Psoas muscle (tissue), 8 donors: Measurements from ENCODE around the gene CNPY1. TPM values are rescaled to one million over a fixed set of nuclear protein-coding genes. Genes with fewer than 3 reads are reported as not detected.

ENCODE experiments used
- ATAC-seq, 4 donors: fragments of 200-7000 bp; cut with Tn5 transposase; one replicate each; pipeline ENCODE4 v1.9.1; 2020; ENCODE audit warnings: moderate library complexity in 3 of 4, mild to moderate bottlenecking in 2 of 4
- DNase-seq, 2 donors: peaks; one replicate each; pipeline ENCODE4 v3.0.0-alpha.2; 2020
- H3K27ac ChIP-seq: fragments of 200-600 bp; one replicate; pipeline ENCODE4 v1.8.0; 2022
- H3K27me3 ChIP-seq, 3 donors: fragments of 200-600 bp in 1 of 3; one replicate each; pipeline versions ENCODE4 v1.6.1 to v1.8.0; 2013 to 2022; ENCODE audit warnings: low read length in 2 of 3, mild to moderate bottlenecking in 2 of 3, moderate library complexity in 1 of 3; ENCODE audit not compliant: insufficient read depth in 3 of 3
- H3K36me3 ChIP-seq, 2 donors: fragments of 200-600 bp in 1 of 2; one replicate each; pipeline versions ENCODE4 v1.6.1 to v1.8.0; 2013 to 2022; ENCODE audit warnings: low read depth in 1 of 2, mild to moderate bottlenecking in 1 of 2, moderate library complexity in 1 of 2; ENCODE audit not compliant: insufficient read depth in 1 of 2
- H3K4me1 ChIP-seq: fragments of 200-600 bp; one replicate; pipeline ENCODE4 v1.8.0; 2022
- H3K4me3 ChIP-seq: fragments of 200-600 bp; one replicate; pipeline ENCODE4 v1.8.0; 2022; ENCODE audit warnings: mild to moderate bottlenecking
- H3K9me3 ChIP-seq: fragments of 200-600 bp; one replicate; pipeline ENCODE4 v1.8.0; 2022
- CTCF ChIP-seq: fragments of 200-600 bp; IDR thresholded peaks from one replicate; pipeline ENCODE4 v1.8.0; 2022; ENCODE audit warnings: antibody characterized with exemption
- WGBS, 3 donors: extraction: QIAGEN DNeasy Blood & Tissue Kit; methylation state at CpG; one replicate each; pipeline versions ENCODE4 v1.1.6 to v1.1.7; 2013; 5-methylcytosine and 5-hydroxymethylcytosine counted together
- intact Hi-C, 2 donors: fragments of 100-400 bp; cut with DNase I; formaldehyde crosslinking; loops; one replicate each; pipeline versions ENCODE4 v1.11.0 to v1.14.2; 2022
- polyA plus RNA-seq, 3 donors: library from polyadenylated mRNA; stranded (reverse); fragments of 200-250 nt; gene quantifications; one replicate each; pipeline ENCODE4 v1.2.3, GENCODE V29; 2013
- total RNA-seq, 4 donors: library from RNA; stranded (reverse); fragmentation: NEBNext Ultra II Directional in 2 of 4; extraction: Animal tissue kit (Norgen Biotek cat#: 25700) in 2 of 4; gene quantifications; one replicate each; pipeline versions ENCODE4 v1.2.1 to v1.2.4, GENCODE V29; 2021 to 2023
- donor health status: healthy with polysubstance abuse.
- donor health status: DM: no; HTN: no; CAD: no; lungs with moderate emphysema.
- donor health status: Bipolar disorder and iron deficiency.
- donor health status: healthy.
- donor health status: DM: yes; HTN: yes; CAD: no.
- donor health status: DM: no; HTN: no; CAD: no.
- donor health status: DM: no; HTN: no; CAD: no.
- donor health status: DM: yes; HTN: yes; CAD: no.

The CNPY1 gene
- total and polyA plus RNA-seq, 7 donors, result not detected

- H3K4me3 ChIP-seq, result no peak overlapping the region
- intact Hi-C loops, result no loop called here
- no peak for ATAC-seq
- WGBS, 3 donors, result 51 to 81% (median 65%) methylated on average over 3 of the region's 3 CpGs
- DNase-seq, result no peak
- H3K4me1 ChIP-seq, result peaks cover 5% of the 10 kb centered on the region
- H3K9me3 ChIP-seq, result no peaks in the 10 kb centered on the region
- no peak for TF ChIP-seq CTCF
- no peak overlapping the region for H3K27ac ChIP-seq
- no peaks in the 10 kb centered on the region for H3K36me3 ChIP-seq
- peaks cover 0 to 95% (median 66%) of the 10 kb centered on the region in 3 donors for H3K27me3 ChIP-seq
Observed at GRCh38 chr7:155461631-155462030, 84.7 kb downstream of the CNPY1 start.

GRCh38 chr7:155460926-155461613 is 85.3 kb downstream of the CNPY1 start:
- no peak for TF ChIP-seq CTCF
- peaks cover 0 to 95% (median 65%) of the 10 kb centered on the region in 3 donors for H3K27me3 ChIP-seq

GRCh38 chr7:155459700-155460461 is 86.5 kb downstream of the CNPY1 start:
- Histone ChIP-seq H3K36me3 (no peaks in the 10 kb centered on the region), H3K27me3 (peaks cover 0 to 95% (median 66%) of the 10 kb centered on the region in 3 donors), H3K27ac (no peak overlapping the region), H3K4me1 (no peaks in the 10 kb centered on the region), H3K4me3 (no peak overlapping the region), H3K9me3 (no peaks in the 10 kb centered on the region)
- intact Hi-C loops, result loop anchor here in 1 of 2 donors (10.0 kb wide), 1 partner anchor 535 kb away; no protein-coding TSS in a partner anchor
- TF ChIP-seq CTCF, result no peak
- WGBS, 3 donors, result 25 to 32% (median 31%) methylated on average over 33 to 34 of the region's 34 CpGs
- no peak for DNase-seq
- ATAC-seq, result no peak

More at GRCh38 chr7:155460926-155461613, 85.3 kb downstream of the CNPY1 start:
- H3K4me1 ChIP-seq, result no peaks in the 10 kb centered on the region
- no peak for DNase-seq
- H3K27ac ChIP-seq, result no peak overlapping the region
- WGBS, 3 donors, result 41 to 65% (median 58%) methylated on average over 8 of the region's 8 CpGs
- no peak for ATAC-seq
- no peaks in the 10 kb centered on the region for H3K36me3 ChIP-seq
- H3K9me3 ChIP-seq, result no peaks in the 10 kb centered on the region
- intact Hi-C loops, result no loop called here
- no peak overlapping the region for H3K4me3 ChIP-seq

DNA sequence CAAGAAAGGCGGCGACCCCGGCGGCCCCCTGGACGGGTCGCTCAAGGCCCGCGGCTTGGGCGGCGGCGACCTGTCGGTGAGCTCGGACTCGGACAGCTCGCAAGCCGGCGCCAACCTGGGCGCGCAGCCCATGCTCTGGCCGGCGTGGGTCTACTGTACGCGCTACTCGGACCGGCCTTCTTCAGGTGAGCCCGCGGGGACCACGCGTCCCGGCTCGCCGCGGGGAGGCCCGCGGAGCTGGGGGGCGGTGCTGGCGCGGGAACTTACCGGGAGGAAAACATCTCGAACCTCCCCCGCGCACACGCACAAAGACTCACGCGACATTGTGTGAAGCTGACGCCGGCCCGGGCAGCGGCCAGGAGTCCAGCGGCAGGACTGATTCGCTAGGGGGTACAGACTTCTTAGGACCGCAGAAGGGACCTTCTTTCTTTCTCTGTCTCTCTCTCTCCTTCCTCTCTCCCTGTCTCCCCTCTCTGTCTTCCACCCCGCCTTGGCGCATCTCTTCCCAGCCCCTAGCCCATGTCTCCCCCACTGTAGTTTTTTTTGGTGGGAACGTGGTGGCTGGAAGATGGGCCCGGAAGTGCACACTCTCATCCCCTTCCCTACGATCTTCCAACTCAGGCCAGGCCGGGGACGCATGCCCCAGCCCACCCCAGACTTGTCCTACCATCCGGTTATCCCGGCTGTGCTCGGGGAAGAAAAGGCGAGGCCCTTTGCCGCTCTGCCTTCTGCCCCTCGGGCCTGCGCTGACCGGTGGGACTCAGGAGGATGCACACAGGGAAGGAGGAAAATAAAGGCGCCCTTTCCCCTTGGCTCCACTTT is 87.3 kb downstream of the CNPY1 start:
- H3K27me3 ChIP-seq, result peaks cover 0 to 95% (median 69%) of the 10 kb centered on the region in 3 donors
- no peak for TF ChIP-seq CTCF
- H3K4me1 ChIP-seq, result peaks cover 4% of the 10 kb centered on the region

More for the DNA sequence above, 87.3 kb downstream of the CNPY1 start:
- H3K27ac ChIP-seq, result no peak overlapping the region
- no peaks in the 10 kb centered on the region for H3K36me3 ChIP-seq
- ATAC-seq, result no peak
- 3 to 6% (median 6%) methylated on average over 50 to 68 of the region's 68 CpGs for WGBS, 3 donors
- intact Hi-C loops, result loop anchor here in 1 of 2 donors (10.0 kb wide), 1 partner anchor 534 kb away; no protein-coding TSS in a partner anchor
- peak overlapping the region; percentile 53 for H3K4me3 ChIP-seq
- DNase-seq, result no peak
- no peaks in the 10 kb centered on the region for H3K9me3 ChIP-seq
